Suppressor macrophage (primary cell): ENCODE results near the gene CD53.

Experiments
- DNase-seq, 4 experiments: peaks; one replicate each; pipeline ENCODE4 v3.0.0-alpha.2; 2020 to 2022

The CD53 gene

DNA sequence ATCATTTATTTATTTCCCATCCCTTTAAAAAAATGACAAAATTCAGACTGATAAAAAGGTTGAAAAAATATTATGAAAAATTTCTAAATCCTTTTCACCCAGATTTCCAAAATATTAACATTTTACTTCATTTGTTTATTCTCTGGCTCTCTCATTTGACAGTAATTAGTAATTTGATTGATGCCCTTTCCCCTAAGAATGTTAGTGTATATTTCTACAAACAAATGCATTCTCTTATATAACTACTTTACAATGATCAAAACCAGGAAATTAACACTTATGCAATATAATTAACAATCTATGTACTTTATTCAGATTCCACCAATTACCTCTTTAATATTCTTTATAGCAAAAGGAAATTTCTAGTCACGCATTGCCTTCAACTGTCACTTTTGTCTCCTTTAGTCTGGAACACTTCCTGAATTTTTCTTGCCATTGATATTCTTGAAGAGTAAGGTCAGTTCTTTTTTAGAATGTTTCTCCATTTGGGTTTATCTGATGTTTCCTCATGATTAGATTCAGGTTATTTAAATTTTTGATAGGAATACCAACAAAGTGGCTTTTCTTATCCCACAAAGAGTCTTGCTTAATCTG is 3.9 kb downstream of the CD53 start:
- peak in 2 of 4 experiments; percentile 35 to 41 for DNase-seq

DNA sequence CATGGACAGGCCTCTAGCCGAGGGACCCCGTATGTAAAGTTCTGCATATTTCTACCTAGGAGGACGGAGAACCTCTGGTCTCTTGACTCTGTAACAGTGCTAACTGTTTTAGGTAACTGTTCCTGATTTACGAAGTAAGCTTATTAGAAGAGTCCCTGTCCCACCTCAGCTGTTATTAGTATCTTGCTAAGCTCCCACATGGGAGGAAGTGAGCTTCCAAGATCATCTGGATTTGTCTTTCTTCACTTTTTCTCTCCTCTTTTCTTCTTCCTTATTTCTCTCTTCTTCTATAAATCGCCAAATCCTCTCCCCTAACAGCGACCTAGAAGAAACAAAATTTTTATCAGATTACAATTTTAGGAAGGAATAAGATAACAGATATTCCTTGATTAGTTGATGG is 4.4 kb downstream of the CD53 start:
- DNase-seq: no peak

DNA sequence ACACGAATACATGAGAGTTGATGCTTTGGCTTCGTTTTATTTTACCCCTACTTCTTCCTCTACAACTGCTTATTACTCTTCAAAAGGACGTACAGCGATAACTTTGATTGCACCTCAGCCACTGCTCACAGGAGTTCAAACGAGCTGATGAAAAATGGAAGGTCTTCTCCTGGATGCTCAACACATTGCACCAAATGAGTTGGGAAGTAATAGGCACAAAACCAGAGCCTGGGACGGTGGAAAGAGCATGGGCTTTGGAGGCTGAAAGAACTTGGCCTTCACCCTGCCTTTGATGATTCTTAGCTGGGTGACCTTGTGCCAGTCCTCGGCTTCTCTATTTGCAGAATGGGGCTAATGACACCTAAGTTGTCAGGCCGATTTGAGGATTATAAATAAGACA is 4.8 kb downstream of the CD53 start:
- no peak for DNase-seq

DNA sequence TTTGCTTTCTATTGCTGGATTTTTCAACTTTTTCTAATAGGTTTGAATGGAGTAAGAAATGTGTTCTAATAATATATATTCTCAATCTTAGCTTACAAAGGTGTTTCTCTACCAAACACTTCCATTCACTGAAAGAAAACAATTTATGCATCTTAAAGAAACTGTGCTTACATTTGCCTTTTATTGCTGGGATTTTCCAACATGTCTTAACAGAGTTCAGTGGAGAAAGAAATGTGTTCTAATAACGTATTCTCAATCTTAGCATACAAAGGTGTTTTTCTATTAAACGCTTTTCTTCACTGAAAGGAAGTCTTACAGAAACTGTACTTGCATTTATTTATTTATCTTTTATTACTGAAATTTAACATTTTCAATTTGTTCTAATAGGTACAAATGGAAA is 5.6 kb downstream of the CD53 start:
- no peak for DNase-seq

DNA sequence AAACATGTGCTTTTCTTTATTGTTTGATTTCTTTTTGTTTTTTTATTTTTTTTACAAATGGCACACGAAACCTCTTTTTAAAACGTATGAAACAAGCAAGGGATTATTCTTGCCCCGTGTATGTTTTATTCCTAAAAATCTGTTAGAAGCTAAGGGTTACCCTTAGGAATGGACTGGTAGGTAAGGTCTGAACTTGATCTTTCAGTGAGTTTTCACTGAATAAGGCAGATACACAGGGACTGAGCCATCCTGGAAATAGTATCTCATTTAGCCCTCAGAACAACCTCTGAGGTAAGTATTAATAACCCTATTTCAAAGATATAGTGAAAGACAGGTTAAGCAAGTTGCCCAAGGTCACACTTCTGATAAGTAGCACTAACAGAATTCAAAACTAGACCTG is 6.0 kb downstream of the CD53 start:
- DNase-seq: no peak

DNA sequence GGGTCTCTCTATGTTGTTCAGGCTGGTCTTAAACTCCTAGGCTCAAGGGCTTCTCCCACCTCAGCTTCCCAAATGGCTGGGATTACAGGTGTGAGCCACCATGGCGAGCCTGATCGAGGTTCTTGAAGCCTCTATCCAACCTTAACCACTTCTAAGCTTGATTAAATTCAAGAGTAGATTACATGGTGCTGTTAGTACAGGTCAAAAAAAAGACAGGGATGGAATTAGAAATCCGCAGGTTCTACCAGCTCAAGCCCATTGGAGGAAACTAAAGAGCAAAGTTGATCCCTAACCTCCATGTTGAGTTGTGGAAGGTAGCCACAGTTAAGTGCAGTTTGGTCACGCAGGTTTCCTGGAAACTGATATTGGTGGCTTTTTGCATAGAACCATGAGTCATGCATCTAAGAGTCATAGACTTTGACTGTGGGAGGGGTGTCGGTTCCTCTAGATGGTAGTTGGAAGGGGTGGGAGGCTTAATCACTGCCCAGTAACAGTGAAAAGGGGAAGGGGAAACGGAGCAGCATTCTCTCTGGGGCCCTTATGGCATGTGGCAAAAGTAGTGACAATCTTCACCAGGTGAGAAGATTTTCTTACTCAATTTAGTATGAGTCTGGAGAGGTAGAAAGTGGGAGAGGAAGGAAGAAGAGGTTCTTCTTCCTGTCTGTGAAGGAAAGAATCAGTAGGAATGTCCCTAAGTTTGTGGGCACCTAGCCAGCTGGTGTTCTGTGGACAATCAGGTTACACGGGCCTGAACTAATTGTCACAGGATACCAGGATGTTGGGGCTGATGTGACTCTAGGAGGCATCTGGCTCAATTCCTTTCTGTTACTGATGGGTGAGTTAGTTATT is 7.0 kb downstream of the CD53 start:
- DNase-seq: peak; percentile 72 to 92 (median 84)

DNA sequence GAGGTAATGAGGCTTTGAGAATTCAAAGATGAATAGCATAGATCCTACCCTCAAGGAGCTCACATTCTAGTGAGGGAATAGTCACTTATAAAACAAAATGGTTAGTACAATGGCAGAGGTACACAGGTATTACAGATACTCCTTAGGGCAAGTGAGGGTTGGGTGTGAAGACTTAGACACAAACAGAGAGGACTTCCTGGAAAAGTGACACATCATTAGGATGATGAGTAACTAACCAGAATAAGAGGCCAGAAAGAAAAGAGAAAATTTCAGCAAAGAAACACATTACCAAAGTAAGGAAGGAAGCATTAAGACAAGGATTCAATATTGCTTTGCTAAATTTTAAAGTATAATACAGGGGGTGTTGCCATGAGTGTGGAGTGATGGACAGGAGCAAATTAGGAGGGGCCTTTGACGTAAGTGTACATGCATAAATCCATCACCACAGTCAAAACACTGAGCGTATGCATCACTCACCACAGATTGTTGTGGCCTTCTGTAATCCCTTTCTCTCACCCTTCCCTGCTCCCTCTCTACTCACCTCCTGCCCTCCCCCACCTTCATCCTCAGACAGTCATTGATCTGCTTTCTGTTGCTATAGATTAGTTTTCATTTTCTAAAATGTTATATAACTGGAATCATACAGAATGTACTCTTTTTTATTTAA is 7.9 kb downstream of the CD53 start:
- peak in 2 of 4 experiments; percentile 28 to 39 for DNase-seq

DNA sequence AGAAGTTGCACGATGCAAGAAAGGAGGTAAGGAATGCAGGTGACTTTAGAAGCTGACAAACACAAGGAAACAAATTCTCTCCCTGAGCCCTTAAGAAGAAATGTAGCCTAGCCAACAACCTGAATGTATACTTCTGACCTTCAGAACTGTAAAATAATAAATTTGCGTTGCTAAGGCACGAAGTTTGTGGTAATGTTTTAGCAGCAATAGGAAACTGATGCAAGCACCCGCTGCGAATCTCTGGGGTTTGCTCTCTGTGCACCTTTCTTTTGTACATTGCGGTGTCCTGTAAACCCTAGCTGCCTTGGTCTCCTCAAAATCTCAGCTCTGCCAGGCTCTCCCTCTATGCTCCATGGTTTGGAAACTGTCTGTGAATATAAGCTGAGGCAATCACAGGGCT is 15.1 kb downstream of the CD53 start:
- DNase-seq: no peak

DNA sequence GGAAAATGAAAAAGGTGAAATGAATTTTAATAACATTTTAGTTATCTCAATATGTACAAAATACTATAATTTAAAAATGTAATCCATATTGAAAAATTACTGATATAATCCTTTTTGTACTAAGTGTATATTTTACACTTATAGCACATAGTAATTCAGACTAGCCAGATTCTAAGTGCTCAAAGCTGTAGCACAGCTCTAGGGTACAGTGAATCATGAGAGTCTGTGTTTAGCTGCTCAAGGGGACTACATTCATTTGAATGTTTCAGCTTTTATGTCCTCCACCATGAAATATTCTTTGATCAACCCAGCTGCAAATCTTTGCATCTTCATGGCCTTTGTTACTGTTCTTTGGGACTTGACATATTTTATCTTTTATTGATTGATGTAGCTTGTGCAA is 15.7 kb downstream of the CD53 start:
- no peak for DNase-seq

DNA sequence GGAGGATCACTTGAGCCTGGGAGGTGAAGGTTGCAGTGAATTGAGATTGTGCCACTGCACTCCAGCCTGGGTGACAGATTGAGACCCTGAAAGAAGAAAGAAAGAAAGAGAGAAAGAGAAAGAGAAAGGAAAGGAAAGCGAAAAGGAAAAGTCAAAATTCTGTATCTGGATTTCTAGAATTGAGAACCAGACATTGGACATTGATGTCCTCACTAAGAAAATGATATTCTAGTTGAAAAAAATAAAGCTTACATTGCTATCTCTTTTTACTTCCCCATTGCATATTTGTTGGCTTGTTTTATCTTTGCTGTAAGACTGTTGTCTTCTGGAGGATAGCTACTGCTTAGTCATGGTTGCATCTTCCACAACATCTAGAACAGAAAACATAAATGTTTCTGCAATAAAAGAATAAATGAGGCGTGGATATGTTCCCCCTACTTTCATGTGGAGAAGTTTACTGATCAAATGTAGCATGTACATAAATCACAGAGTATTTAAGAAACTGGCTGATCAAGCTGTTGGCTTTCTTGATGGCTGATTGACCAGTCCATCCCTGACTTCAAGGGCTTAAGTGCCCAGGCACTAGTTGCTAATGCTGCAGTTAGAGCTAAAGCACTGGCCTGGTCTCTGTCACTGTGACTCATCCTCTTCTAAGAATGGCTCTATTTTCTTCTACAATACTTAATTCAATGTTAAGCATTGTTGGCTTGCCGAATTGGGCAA is 17.7 kb downstream of the CD53 start:
- DNase-seq: peak in 2 of 4 experiments; percentile 33 to 44

DNA sequence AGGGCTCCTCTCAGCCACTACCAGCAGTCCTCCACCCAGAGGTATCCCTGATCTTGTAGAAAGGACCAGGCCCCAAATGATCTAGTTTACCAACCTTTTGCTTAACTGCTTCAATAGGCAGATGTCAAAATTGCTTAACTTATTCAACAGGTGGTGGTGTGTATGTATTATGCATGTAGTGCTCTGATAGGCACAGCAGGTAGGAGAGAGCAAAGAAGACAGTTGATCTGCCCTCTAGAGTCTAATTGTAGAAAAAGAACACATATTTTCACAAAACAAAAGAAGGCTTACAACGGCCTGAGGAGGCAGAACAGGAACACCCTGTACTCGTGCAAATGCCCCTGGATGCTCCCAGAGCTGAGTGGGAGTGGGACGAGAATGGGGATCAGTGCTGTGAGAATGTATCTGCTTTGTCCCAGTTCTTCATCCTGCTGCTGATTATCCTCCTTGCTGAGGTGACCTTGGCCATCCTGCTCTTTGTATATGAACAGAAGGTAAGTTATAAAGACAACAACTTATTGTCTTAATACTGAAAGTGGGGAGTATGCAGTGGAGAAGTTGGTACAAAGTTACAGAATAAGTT is 21.1 kb downstream of the CD53 start:
- DNase-seq: no peak

DNA sequence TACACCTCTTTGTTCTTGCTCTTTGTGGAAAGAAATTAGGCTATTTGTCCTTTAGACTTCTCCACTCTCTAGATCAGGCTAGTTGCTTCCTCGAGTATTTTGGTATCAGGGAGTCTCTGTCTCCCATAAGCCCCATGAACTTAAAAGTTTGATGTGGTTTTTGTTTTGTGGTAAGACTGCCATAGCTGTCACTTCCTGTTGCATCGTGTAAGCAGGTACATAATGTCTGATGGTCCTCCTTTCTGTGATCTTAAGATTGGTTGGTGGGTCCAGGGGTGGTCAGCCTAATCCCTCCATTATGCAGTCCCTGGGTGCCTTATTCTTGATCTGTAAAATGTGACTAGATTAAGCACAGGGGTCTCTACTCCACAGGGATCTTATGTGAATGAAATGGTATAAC is 23.1 kb downstream of the CD53 start:
- no peak for DNase-seq

DNA sequence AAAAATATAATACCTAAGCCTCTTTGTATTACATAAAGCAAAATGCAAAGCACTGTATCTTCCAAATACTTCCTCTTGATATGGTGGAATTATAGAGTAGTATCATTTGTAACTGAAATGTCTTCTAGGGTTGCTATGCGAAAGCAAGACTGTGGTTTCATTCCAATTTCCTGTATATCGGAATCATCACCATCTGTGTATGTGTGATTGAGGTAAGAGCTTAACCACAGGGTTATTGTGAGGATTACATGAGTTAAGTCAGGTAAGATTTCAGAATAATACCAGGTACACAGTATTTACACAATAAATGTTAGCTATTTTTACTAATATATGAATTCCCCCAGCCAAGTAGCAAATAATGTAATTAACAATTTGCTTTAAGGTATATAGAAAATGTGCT is 24.7 kb downstream of the CD53 start:
- no peak for DNase-seq

DNA sequence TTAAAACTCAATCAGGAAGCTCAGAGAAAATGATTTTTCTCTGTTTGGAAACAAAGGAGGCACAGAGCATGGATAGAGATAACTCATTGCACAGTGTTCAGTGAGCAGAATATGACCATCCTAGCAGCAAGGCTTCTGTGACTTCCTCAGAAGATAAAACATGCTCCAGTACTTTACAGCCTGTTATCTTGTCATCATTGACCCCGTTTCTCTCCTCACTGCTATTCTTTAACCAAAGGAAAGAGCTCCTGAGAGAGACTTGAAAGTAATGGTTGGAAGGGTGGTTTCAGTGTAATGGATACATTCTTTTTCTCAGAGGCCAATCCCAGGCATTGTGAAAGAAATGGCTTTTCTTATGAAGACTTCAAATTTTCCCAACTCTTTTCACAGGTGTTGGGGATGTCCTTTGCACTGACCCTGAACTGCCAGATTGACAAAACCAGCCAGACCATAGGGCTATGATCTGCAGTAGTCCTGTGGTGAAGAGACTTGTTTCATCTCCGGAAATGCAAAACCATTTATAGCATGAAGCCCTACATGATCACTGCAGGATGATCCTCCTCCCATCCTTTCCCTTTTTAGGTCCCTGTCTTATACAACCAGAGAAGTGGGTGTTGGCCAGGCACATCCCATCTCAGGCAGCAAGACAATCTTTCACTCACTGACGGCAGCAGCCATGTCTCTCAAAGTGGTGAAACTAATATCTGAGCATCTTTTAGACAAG is 25.9 kb downstream of the CD53 start:
- DNase-seq: no peak

DNA sequence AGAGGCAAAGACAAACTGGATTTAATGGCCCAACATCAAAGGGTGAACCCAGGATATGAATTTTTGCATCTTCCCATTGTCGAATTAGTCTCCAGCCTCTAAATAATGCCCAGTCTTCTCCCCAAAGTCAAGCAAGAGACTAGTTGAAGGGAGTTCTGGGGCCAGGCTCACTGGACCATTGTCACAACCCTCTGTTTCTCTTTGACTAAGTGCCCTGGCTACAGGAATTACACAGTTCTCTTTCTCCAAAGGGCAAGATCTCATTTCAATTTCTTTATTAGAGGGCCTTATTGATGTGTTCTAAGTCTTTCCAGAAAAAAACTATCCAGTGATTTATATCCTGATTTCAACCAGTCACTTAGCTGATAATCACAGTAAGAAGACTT is 26.5 kb downstream of the CD53 start:
- no peak for DNase-seq

DNA sequence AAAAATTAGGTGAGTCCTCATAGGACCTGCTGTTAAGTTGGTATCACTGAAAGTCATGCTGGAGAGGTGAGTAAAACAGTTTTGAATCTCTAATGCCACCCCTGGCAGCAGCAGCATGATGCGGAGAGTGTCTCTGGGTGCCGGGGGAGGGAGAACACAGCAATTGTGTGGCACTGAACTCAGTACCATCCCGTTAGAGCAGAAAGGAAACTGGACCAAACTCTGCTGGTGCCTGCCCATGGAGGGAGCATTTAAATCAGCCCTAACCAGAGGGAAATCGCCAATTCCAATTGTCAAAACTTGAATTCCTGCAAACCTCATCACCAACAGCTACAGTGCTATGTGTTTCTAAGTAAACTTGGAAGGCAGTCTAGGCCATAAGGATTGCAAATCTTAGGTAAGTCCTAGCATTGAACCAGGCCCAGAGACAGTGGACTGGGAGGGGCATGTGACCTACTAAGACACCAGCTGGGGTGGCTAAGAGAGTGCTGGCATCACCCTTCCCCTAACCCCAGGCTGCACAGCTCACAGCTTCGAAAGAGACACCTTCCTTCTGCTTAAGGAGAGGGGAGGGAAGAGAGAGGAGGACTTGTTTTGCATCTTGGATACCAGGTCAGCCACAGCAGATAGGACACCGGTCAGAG is 30.0 kb downstream of the CD53 start:
- no peak for DNase-seq

DNA sequence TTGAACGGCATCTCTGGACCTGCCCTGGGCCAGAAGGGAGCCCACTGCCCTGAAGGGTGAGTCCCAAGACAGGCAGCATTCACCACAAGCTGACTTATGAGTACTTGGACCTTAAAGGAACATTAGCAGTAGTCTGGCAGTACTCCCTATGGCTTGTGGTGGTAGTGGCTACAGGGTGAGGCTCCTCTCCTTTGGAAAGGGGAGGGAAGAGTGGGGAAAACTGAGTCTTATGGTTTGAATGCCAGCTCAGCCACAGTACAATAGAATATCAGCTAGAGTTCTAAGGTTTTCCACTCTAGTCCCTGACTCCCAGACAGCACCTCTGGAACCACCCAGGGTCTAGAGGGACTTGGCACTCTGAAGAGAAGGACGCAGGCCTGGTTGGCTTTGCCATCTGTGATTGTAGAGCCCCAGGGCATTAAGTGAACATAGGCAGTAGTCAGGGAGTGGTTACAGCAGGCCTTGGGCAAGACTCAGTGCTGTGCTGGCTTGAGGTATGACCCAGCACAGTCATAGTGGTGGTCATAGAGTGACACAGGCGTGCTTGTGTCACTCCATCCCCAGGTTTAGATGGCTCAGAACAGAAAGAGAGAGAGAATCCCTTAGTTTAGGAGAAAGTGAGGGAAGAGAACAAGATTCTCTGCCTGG is 31.0 kb downstream of the CD53 start:
- no peak for DNase-seq

DNA sequence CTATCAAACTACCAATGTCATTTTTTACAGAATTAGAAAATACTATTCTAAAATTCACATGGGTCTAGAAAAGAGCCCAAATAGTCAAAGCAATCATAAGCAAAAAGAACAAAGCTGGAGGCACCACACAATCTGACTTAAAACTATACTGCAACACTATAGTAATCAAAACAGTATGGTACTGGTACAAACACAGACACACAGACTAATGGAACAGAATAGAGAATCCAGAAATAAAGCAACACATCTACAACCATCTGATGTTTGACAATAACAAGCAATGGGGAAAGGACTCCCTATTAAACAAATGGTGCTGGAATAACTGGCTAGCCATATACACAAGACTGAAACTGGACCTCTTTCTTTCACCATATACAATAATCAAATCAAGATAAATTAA is 39.8 kb downstream of the CD53 start:
- DNase-seq: no peak

DNA sequence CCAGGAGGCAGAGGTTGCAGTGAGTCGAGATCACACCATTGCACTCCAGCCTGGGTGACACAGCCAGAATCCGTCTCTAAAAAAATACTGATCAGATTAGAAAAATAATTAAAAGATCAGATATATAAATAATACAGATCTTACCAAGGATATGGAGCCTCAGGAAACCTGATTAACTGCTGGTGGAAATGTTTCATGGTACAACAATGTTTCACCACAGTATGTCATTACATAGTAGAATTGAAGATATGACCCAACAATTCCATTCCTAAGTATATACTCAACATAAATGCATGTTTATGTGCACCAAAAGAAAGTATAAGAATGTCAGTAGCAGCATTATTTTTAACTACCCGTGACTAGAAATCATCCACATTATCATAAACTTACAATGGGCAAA is 41.7 kb downstream of the CD53 start:
- DNase-seq: no peak

DNA sequence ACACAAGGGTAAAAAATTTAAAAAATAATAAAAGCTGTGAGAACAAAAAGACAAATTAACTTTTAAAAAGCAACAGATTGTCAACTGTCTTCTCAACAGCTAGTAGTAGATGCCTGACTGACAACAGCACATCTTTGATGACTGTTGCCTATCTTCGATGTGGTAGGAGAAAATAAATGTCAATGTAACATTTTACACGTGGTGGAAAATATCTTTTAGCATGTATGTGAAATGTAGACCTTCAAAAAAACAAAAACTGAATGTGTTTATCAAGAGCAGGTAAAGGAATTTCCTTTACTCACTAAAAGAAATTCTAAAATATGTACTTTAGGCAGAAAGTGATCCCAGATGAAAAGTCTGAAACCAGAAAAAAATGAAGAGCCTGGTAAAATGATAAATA is 42.9 kb downstream of the CD53 start:
- DNase-seq: no peak

DNA sequence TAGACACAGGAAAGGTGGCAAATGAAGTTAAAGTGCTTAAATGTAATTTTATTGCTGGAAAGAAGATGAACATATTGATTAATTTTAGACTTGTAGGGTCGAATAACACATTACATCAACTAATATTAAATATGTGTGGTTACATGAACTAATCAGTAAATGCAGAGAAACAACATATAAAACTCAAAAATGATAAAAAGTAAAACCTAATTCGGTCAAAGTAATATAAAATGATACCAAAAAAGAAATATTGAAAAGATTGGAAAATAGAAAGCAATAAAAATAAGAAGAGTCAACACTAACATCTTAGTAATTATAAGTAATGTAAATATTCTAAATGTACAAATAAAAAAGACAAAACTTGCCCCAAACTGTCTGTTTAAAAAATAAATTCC is 43.3 kb downstream of the CD53 start:
- no peak for DNase-seq
